Measurements from ENCODE around the gene B3GNT9.

The B3GNT9 gene

DNA sequence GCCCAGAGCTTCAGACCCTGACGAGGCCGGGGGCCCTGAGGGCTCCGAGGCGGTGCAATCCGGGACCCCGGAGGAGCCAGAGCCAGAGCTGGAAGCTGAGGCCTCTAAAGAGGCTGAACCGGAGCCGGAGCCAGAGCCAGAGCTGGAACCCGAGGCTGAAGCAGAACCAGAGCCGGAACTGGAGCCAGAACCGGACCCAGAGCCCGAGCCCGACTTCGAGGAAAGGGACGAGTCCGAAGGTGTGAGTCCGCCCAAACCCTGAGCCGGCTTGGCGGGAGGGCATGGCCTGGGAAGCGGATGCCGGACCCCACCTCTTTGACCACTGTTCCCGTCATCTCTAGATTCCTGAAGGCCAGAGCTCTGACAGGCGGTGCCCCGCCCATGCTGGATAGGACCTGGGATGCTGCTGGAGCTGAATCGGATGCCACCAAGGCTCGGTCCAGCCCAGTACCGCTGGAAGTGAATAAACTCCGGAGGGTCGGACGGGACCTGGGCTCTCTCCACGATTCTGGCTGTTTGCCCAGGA lies 24.0 kb upstream of the B3GNT9 start:
- peak overlapping the region; percentile 53 for H3K4me3 ChIP-seq (replicated peaks in 1 of 2; ENCODE audit: low read depth in 2 of 2, low read length in 2 of 2)
- no peak for DNase-seq (ENCODE audit: low read depth in 2 of 2)
- TF ChIP-seq, protein P1, sequence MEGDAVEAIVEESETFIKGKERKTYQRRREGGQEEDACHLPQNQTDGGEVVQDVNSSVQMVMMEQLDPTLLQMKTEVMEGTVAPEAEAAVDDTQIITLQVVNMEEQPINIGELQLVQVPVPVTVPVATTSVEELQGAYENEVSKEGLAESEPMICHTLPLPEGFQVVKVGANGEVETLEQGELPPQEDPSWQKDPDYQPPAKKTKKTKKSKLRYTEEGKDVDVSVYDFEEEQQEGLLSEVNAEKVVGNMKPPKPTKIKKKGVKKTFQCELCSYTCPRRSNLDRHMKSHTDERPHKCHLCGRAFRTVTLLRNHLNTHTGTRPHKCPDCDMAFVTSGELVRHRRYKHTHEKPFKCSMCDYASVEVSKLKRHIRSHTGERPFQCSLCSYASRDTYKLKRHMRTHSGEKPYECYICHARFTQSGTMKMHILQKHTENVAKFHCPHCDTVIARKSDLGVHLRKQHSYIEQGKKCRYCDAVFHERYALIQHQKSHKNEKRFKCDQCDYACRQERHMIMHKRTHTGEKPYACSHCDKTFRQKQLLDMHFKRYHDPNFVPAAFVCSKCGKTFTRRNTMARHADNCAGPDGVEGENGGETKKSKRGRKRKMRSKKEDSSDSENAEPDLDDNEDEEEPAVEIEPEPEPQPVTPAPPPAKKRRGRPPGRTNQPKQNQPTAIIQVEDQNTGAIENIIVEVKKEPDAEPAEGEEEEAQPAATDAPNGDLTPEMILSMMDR (IDR thresholded peaks at IDR 0.05; ENCODE audit: low read depth, low read length) = no peak

DNA sequence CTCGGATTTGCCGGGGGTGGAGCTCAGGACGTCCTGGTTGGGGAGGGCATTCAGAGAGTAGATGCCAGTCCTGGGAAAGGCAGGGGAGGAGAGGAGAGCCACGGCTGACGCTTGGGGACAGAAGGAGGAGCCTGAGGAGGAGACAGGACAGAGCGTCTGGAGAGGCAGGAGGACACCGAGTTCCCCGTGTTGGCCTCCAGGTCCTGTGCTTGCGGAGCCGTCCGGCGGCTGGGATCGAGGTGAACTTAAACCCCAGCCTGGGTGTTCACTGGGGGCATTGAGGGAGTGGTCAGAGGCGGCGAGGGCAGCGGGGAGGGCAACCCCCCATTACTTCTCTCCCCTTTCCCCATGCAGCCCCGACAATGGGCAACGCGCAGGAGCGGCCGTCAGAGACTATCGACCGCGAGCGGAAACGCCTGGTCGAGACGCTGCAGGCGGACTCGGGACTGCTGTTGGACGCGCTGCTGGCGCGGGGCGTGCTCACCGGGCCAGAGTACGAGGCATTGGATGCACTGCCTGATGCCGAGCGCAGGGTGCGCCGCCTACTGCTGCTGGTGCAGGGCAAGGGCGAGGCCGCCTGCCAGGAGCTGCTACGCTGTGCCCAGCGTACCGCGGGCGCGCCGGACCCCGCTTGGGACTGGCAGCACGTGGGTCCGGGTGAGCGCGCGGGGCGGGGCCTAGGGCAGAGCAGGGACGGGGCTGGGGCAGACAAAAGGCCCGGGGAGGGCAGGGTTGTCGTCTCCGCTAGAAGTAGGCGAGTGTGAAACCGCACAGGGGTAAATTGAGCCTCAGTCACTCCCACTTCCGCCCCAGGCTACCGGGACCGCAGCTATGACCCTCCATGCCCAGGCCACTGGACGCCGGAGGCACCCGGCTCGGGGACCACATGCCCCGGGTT lies 23.3 kb upstream of the B3GNT9 start:
- DNase-seq (ENCODE audit: low read depth in 2 of 2) = peak; percentile 76 to 91

DNA sequence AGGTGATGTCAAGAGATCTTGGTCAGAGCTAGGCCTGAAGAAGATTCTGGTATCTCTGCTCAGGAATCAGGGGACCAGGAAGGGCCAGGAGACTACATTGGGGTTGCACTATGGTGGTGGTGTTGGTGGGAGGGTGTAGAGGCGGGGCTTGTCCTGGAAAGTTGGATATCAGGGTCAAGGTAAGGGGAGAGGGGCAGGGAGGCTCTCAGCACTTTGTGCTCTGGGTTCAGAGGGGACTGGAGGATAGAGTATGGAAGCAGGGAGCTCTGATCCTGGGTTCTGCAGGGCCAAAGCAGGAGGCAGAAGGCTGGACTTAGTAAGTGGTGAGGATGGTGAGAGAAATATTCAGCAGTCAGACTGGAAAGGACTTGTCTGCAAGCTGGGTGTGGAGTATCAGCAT lies 22.5 kb upstream of the B3GNT9 start:
- TF ChIP-seq, protein P1 (IDR thresholded peaks at IDR 0.05; ENCODE audit: low read depth, low read length) = no peak
- peak overlapping the region in 1 of 2 donors; percentile 53 for H3K4me3 ChIP-seq (replicated peaks in 1 of 2; ENCODE audit: low read depth in 2 of 2, low read length in 2 of 2)
- DNase-seq (ENCODE audit: low read depth in 2 of 2) = peak in 1 of 2 donors; percentile 25

More for the DNA sequence above, 23.3 kb upstream of the B3GNT9 start:
- TF ChIP-seq, protein P1 (IDR thresholded peaks at IDR 0.05; ENCODE audit: low read depth, low read length) = peak; percentile 12
- peak overlapping the region; percentile 53 for H3K4me3 ChIP-seq (replicated peaks in 1 of 2; ENCODE audit: low read depth in 2 of 2, low read length in 2 of 2)

DNA sequence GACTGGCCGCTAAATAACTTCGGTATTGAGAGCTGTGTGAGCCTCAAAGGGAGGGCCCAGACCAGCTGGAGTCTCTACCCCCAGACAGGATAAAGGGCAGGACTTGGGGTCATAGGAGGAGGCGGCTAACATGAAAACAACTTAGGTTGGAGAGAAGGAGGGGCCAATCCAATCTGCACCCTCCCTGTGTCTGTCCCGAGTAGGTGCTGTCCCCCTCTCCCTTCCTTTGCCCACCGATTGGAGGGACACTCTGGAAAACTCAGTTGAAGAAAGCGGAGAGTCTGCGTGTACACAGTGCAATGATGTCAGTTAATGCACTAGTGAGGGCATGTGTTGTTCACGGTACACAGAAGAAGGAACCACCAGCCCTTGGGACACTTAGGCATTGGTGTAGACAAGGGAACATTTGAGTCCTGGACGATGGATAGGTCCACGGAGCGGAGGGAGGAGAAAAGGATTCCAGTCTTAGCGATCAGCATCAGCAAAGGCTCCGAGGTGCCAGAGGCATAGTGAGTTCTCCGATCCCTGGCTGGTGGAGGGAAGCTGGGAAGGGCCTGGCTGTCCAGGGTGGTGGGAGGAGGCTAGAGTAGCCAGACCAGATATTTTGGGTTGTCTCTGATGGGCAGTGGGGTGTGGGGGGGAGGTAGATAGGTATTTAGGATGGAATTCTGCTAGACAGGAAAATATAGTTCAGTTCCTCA lies 20.3 kb upstream of the B3GNT9 start:
- TF ChIP-seq, protein P1 (IDR thresholded peaks at IDR 0.05; ENCODE audit: low read depth, low read length) = no peak
- no peak for DNase-seq (ENCODE audit: low read depth in 2 of 2)
- peak overlapping the region; percentile 23 to 44 for H3K4me3 ChIP-seq (replicated peaks in 1 of 2; ENCODE audit: low read depth in 2 of 2, low read length in 2 of 2)

DNA sequence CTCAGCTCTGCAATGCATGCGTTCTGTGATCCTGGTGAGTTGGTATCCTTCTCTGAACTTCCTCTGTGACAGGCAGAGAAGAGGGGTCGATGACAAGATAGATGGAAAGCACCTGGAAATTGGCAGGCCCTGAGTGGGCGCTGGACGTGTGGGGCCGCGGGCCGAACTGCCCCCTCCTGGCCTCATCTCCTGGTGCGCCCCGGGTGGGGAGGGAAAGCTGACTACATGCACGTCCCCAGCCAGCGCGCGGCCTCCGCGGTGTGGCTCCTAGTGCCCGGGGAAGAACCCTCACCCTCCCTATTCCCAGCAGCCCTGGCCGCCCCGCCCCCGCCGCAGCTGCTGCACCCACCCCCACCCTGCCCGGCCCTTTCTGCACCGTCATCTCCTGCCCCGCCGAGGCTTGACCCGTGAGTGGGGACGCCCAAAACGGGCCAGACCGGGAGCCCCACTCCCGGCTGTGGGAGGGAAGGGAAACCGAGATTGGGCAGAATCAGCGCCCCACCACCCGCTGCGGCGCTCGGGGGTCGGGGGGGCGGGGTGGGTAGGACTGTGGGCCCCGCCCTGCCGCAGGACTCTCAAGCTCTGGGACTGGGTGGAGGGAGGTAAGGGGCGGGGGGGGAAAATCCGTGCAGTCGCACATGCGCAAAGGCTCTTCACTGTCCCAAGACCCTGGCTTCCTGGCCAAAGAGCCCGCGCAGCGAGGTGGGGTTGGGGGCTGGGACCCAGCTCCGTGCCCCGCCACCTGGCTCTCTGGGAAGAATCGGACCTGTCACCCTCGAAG lies 19.6 kb upstream of the B3GNT9 start, which contains the start of gene NOL3:
TSS of gene NOL3 (plus strand) at position 371 of the 781 bp plus-strand sequence.
- TF ChIP-seq, protein P1 (IDR thresholded peaks at IDR 0.05; ENCODE audit: low read depth, low read length) = peak; percentile 23
- peak within 1 kb of the TSS; percentile 32 to 44 for H3K4me3 ChIP-seq (replicated peaks in 1 of 2; ENCODE audit: low read depth in 2 of 2, low read length in 2 of 2)
- peak; percentile 78 to 92 for DNase-seq (ENCODE audit: low read depth in 2 of 2)

DNA sequence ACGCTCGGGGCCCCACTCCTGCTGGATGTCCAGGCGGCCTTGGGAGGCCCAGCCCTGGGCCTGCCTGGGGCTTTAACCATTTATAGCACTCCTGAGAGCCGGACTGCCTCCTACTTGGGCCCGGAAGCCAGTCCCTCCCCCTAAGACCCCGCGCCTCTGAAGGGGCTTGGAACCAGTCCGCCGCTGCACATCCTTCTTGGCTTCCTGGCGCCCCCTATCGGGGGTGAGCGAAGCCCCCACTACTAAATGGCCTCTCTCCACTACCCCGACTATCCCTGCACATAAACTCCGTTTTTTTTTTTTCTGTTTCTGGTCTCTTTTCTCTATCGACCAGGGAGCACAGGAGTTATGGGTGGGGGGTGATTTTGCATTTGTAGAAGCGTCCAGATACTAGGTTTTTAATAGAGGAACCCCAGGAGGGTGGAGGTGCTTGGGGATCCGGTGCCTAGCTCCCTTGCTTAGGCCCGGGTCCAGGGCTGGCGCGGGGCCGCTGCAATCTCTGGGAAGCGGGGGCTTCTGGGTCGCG lies 18.9 kb upstream of the B3GNT9 start:
- peak overlapping the region; percentile 32 to 44 for H3K4me3 ChIP-seq (replicated peaks in 1 of 2; ENCODE audit: low read depth in 2 of 2, low read length in 2 of 2)
- TF ChIP-seq, protein P1 (IDR thresholded peaks at IDR 0.05; ENCODE audit: low read depth, low read length) = peak; percentile 66
- DNase-seq (ENCODE audit: low read depth in 2 of 2) = peak in 1 of 2 donors; percentile 32

Measured in cardiac fibroblast (primary cell).